GM06990 (cell line): ENCODE results near the gene PLPP3.

Source experiments
- DNase-seq: peaks from one replicate; pipeline ENCODE4 v3.0.0-alpha.2; 2011; ENCODE audit not compliant: insufficient read length; ENCODE audit errors: extremely low read depth
- H3K27me3 ChIP-seq: replicated peaks from 2 replicates; pipeline ENCODE4 v1.6.0; 2011; ENCODE audit warnings: low read length; ENCODE audit not compliant: control insufficient read depth, insufficient read depth
- H3K36me3 ChIP-seq: 2 replicates; pipeline ENCODE4 v1.5.1; 2011; ENCODE audit warnings: low read length; ENCODE audit not compliant: control insufficient read depth, insufficient read depth
- H3K4me3 ChIP-seq: replicated peaks from 2 replicates; pipeline ENCODE4 v1.5.1; 2011; ENCODE audit warnings: low read depth, mild to moderate bottlenecking, control low read depth, low read length
- CTCF ChIP-seq: IDR thresholded peaks from 2 replicates; pipeline ENCODE4 v1.5.1; 2011; ENCODE audit warnings: low read length, control low read depth, mild to moderate bottlenecking, inconsistent platforms; ENCODE audit not compliant: insufficient read depth, poor library complexity, severe bottlenecking

Gene PLPP3

GRCh38 chr1:56462209-56462608, 117.2 kb downstream of the PLPP3 start:
- Histone ChIP-seq H3K36me3 (no peaks in the 10 kb centered on the region), H3K4me3 (no peak overlapping the region), H3K27me3 (no peaks in the 10 kb centered on the region; the same call in 1 of the 2 replicates)
- no peak for TF ChIP-seq CTCF
- DNase-seq, result no peak

- DNase-seq, result no peak
- H3K36me3 ChIP-seq, result no peaks in the 10 kb centered on the region
- TF ChIP-seq CTCF, result no peak
- no peak overlapping the region for H3K4me3 ChIP-seq
- H3K27me3 ChIP-seq, result no peaks in the 10 kb centered on the region; the same call in 1 of the 2 replicates
Observed at GRCh38 chr1:56461158-56462127, 117.9 kb downstream of the PLPP3 start.

- Histone ChIP-seq H3K4me3 (no peak overlapping the region), H3K36me3 (no peaks in the 10 kb centered on the region), H3K27me3 (no peaks in the 10 kb centered on the region; the same call in 1 of the 2 replicates)
- TF ChIP-seq CTCF, result no peak
- DNase-seq, result no peak
Observed at GRCh38 chr1:56459260-56459659, 120.1 kb downstream of the PLPP3 start.

GRCh38 chr1:56457756-56458375, 121.5 kb downstream of the PLPP3 start:
- Histone ChIP-seq H3K4me3 (no peak overlapping the region), H3K27me3 (no peaks in the 10 kb centered on the region; the same call in 1 of the 2 replicates), H3K36me3 (no peaks in the 10 kb centered on the region)
- no peak for DNase-seq
- TF ChIP-seq CTCF, result no peak

GRCh38 chr1:56456435-56457101, 122.8 kb downstream of the PLPP3 start:
- Histone ChIP-seq H3K4me3 (no peak overlapping the region), H3K27me3 (no peaks in the 10 kb centered on the region; the same call in 1 of the 2 replicates), H3K36me3 (no peaks in the 10 kb centered on the region)
- no peak for TF ChIP-seq CTCF
- DNase-seq, result no peak
